DOHH2 (cell line): Measurements from ENCODE around the gene SMKR1.

ENCODE experiments used
- EZH2phosphoT487 ChIP-seq: fragments of 200-600 bp; sonication (generic); IDR thresholded peaks from 2 replicates; pipeline ENCODE4 v1.6.1; 2017; ENCODE audit warnings: borderline replicate concordance, mild to moderate bottlenecking, antibody characterized with exemption, low read length, moderate library complexity, mixed read lengths
- TF ChIP-seq, protein P1 (sequence below): fragments of 200-600 bp; sonication (generic); IDR thresholded peaks from one replicate; pipeline ENCODE4 v1.5.1; 2014; ENCODE audit warnings: antibody characterized with exemption, mild to moderate bottlenecking, low read depth, low read length; ENCODE audit not compliant: poor library complexity, severe bottlenecking

DNA sequence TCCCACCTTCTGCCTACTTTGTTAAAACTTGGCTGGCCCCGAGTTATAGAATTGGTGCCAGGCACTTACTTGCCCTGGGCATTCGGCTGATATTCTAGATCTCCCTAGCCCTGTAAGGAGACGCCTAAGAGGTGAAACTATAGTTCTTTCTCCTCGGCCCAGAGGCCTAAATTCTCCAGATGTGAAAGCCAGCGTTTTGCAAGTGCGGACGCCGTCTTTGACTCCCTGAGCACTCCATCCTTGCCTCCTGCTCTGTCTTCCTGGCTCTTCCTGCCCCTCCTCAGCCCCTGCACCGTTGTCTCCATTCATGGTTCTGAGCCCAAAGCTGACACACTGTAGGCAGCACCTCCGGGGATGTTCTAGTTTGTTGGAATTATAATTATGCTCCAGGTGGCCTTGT is 11.2 kb downstream of the SMKR1 start:
- TF ChIP-seq, protein P1, sequence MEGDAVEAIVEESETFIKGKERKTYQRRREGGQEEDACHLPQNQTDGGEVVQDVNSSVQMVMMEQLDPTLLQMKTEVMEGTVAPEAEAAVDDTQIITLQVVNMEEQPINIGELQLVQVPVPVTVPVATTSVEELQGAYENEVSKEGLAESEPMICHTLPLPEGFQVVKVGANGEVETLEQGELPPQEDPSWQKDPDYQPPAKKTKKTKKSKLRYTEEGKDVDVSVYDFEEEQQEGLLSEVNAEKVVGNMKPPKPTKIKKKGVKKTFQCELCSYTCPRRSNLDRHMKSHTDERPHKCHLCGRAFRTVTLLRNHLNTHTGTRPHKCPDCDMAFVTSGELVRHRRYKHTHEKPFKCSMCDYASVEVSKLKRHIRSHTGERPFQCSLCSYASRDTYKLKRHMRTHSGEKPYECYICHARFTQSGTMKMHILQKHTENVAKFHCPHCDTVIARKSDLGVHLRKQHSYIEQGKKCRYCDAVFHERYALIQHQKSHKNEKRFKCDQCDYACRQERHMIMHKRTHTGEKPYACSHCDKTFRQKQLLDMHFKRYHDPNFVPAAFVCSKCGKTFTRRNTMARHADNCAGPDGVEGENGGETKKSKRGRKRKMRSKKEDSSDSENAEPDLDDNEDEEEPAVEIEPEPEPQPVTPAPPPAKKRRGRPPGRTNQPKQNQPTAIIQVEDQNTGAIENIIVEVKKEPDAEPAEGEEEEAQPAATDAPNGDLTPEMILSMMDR = no peak
- no peak for TF ChIP-seq EZH2phosphoT487
